CD14-positive monocyte (primary cell): ENCODE data around the gene CST7. TPM values are rescaled to one million over a fixed set of nuclear protein-coding genes. Genes with fewer than 3 reads are reported as not detected.

Experiments
- DNase-seq, 3 donors: peaks; one replicate each; pipeline ENCODE4 v3.0.0-alpha.2; 2011 to 2022
- H2AFZ ChIP-seq: 2 replicates; pipeline ENCODE4 v1.6.0; 2012; ENCODE audit warnings: mild to moderate bottlenecking, low read depth, low read length, inconsistent platforms; ENCODE audit not compliant: insufficient read depth, poor library complexity, severe bottlenecking
- H3K27ac ChIP-seq, 2 donors: 1 replicate in 1 of 2; 2 replicates in 1 of 2; pipeline ENCODE4 v1.5.1; 2012 to 2013; ENCODE audit warnings: low read length in 2 of 2, control low read depth in 1 of 2, inconsistent platforms in 1 of 2, low read depth in 1 of 2, mild to moderate bottlenecking in 1 of 2
- H3K27me3 ChIP-seq, 2 donors: one replicate each; pipeline versions ENCODE4 v1.6.0 to v1.6.1; 2011 to 2013; ENCODE audit warnings: low read length in 2 of 2; ENCODE audit not compliant: control insufficient read depth in 2 of 2, insufficient read depth in 2 of 2
- H3K36me3 ChIP-seq, 2 donors: replicated peaks in 1 of 2; 1 replicate in 1 of 2; 2 replicates in 1 of 2; pipeline versions ENCODE4 v1.5.1 to v1.6.1; 2012 to 2013; ENCODE audit warnings: low read length in 2 of 2, control low read depth in 1 of 2, inconsistent platforms in 1 of 2, mild to moderate bottlenecking in 1 of 2; ENCODE audit not compliant: insufficient read depth in 2 of 2, control insufficient read depth in 1 of 2
- H3K4me1 ChIP-seq, 2 donors: 1 replicate in 1 of 2; 2 replicates in 1 of 2; pipeline versions ENCODE4 v1.5.1 to v1.6.1; 2012 to 2013; ENCODE audit warnings: low read length in 2 of 2, control low read depth in 1 of 2, inconsistent platforms in 1 of 2, mild to moderate bottlenecking in 1 of 2, moderate library complexity in 1 of 2; ENCODE audit not compliant: insufficient read depth in 2 of 2, control insufficient read depth in 1 of 2
- H3K4me2 ChIP-seq: replicated peaks from 2 replicates; pipeline ENCODE3; 2012; ENCODE audit warnings: low read length, moderate library complexity, mild to moderate bottlenecking; ENCODE audit not compliant: poor library complexity, severe bottlenecking; ENCODE audit errors: extremely low read depth
- H3K4me3 ChIP-seq, 3 experiments: fragments of 200-600 bp in 1 of 3; sonication (generic) in 1 of 3; replicated peaks in 1 of 3; 1 replicate in 2 of 3; 2 replicates in 1 of 3; pipeline ENCODE4 v1.5.1; 2011 to 2013; ENCODE audit warnings: low read length in 3 of 3, mild to moderate bottlenecking in 3 of 3, control low read depth in 2 of 3, low read depth in 2 of 3, inconsistent platforms in 1 of 3, moderate library complexity in 1 of 3
- H3K79me2 ChIP-seq: 2 replicates; pipeline ENCODE4 v1.6.0; 2012; ENCODE audit warnings: mild to moderate bottlenecking, control low read depth, inconsistent platforms, low read length, moderate library complexity; ENCODE audit not compliant: insufficient read depth
- H3K9ac ChIP-seq: 2 replicates; pipeline ENCODE4 v1.6.0; 2017; ENCODE audit warnings: low read length, mild to moderate bottlenecking; ENCODE audit not compliant: insufficient read depth, poor library complexity, severe bottlenecking
- H3K9me3 ChIP-seq, 2 donors: replicated peaks in 1 of 2; 1 replicate in 1 of 2; 2 replicates in 1 of 2; pipeline versions ENCODE4 v1.5.1 to v1.6.1; 2012 to 2013; ENCODE audit warnings: low read length in 2 of 2, control low read depth in 1 of 2; ENCODE audit not compliant: control insufficient read depth in 1 of 2, insufficient read depth in 1 of 2
- H4K20me1 ChIP-seq: 2 replicates; pipeline ENCODE4 v1.6.0; 2012; ENCODE audit warnings: mild to moderate bottlenecking, low read length, control low read depth, moderate library complexity; ENCODE audit not compliant: insufficient read depth
- H3K27ac Mint-ChIP-seq, 7 donors: one replicate each; pipeline ENCODE4 v1.8.0; 2020; ENCODE audit warnings: mild to moderate bottlenecking in 7 of 7, mixed read lengths in 7 of 7, moderate library complexity in 6 of 7, inconsistent platforms in 2 of 7
- H3K27me3 Mint-ChIP-seq, 3 donors: one replicate each; pipeline ENCODE4 v1.8.0; 2021 to 2022; ENCODE audit warnings: low read depth in 3 of 3, mild to moderate bottlenecking in 3 of 3, mixed read lengths in 3 of 3, moderate library complexity in 3 of 3, inconsistent platforms in 1 of 3
- H3K36me3 Mint-ChIP-seq, 2 donors: one replicate each; pipeline ENCODE4 v1.8.0; 2020; ENCODE audit warnings: mixed read lengths in 2 of 2, inconsistent platforms in 1 of 2, mild to moderate bottlenecking in 1 of 2
- H3K4me1 Mint-ChIP-seq: one replicate; pipeline ENCODE4 v1.8.0; 2020; ENCODE audit warnings: mild to moderate bottlenecking, mixed read lengths
- H3K4me3 Mint-ChIP-seq, 2 donors: one replicate each; pipeline ENCODE4 v1.8.0; 2020; ENCODE audit warnings: mild to moderate bottlenecking in 2 of 2, mixed read lengths in 2 of 2, moderate library complexity in 1 of 2
- H3K9me3 Mint-ChIP-seq, 7 donors: one replicate each; pipeline ENCODE4 v1.8.0; 2020 to 2022; ENCODE audit warnings: mixed read lengths in 7 of 7, mild to moderate bottlenecking in 6 of 7, moderate library complexity in 6 of 7, inconsistent platforms in 2 of 7
- CTCF ChIP-seq: fragments of 200-600 bp; IDR thresholded peaks from one replicate; pipeline ENCODE4 v1.8.0; 2022; ENCODE audit warnings: antibody characterized with exemption, mild to moderate bottlenecking
- WGBS: methylation state at CpG from one replicate; pipeline ENCODE4 v1.1.5; 2013; ENCODE audit warnings: missing lambda C conversion rate; ENCODE audit not compliant: insufficient coverage; 5-methylcytosine and 5-hydroxymethylcytosine counted together
- intact Hi-C, 2 donors: fragments of 100-400 bp; cut with micrococcal nuclease; formaldehyde crosslinking; loops; one replicate each; pipeline versions ENCODE4 v1.15.0 to v1.15.1; 2023
- polyA plus RNA-seq, 3 donors: library from polyadenylated mRNA; depleted of rRNA in 1 of 3; unstranded in 2 of 3; stranded (reverse) in 1 of 3; fragments of 300-500 nt in 2 of 3; fragments of >200 nt in 1 of 3; fragmentation: Illumina TruSeq in 2 of 3; gene quantifications; 1 replicate in 2 of 3; 2 replicates in 1 of 3; pipeline ENCODE4 v1.2.3, GENCODE V29; 2012 to 2021

The CST7 gene
- polyA plus RNA-seq, 3 donors: 1.2 to 3.2 (median 1.8) TPM

DNA sequence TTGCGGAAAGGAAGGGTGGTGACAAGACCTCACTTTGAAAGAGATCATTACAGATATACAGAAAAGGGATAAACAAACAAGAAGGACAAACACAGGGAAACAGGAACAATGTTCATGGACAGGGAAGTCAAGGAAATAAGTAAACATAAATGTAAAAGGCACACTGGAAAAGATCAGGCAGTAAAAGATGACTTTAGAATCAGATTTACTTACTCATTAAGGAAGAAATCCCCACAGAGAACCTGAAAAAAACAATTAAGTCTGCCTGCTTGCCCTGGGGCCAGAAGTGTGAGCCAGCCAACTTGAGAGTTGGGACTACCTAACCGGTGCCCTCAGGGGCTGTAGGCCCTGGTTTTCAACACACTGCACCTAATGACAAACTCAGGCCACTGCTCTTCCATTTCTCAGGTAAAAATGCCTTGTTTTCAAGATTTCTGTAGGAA, 41.8 kb downstream of the CST7 start:
- H4K20me1 ChIP-seq: peaks cover 8% of the 10 kb centered on the region
- no peaks in the 10 kb centered on the region for H3K9me3 ChIP-seq
- H3K79me2 ChIP-seq: peaks cover 67% of the 10 kb centered on the region
- H3K9ac ChIP-seq: no peak overlapping the region
- H3K36me3 ChIP-seq: no peaks in the 10 kb centered on the region
- 100% methylated on average over 1 of the region's 2 CpGs for WGBS
- H3K27ac Mint-ChIP-seq: peak overlapping the region in 6 of 7 donors; percentile 1 to 97 (median 68)
- no peak for TF ChIP-seq CTCF
- H3K4me2 ChIP-seq: peak overlapping the region; percentile 85
- H3K27me3 Mint-ChIP-seq: peaks cover 2 to 5% (median 5%) of the 10 kb centered on the region in 3 donors
- H2AFZ ChIP-seq: no peak overlapping the region
- H3K4me3 ChIP-seq: peak overlapping the region in 1 of 3 experiments; percentile 85
- H3K27me3 ChIP-seq: no peaks in the 10 kb centered on the region
- H3K36me3 Mint-ChIP-seq: peaks cover 2 to 7% of the 10 kb centered on the region in 2 donors
- intact Hi-C loops: loop anchor here (5.0 to 10.0 kb wide), 7 partner anchors 204 to 706 kb away; partner anchors contain the start of genes ENTPD6 (in 2 of the 2), PYGB (in 2 of the 2), ABHD12 (in 1 of the 2) and GINS1 (in 1 of the 2)
- DNase-seq: no peak
- no peaks in the 10 kb centered on the region for H3K9me3 Mint-ChIP-seq
- H3K4me1 ChIP-seq: peaks cover 56 to 78% of the 10 kb centered on the region in 2 donors
- H3K27ac ChIP-seq: peak overlapping the region in 1 of 2 donors; percentile 98
- H3K4me1 Mint-ChIP-seq: peaks cover 86% of the 10 kb centered on the region
- H3K4me3 Mint-ChIP-seq: peak overlapping the region; percentile 6 to 97

- H3K4me2 ChIP-seq: peak overlapping the region; percentile 85
- no peak for TF ChIP-seq CTCF
- Mint-ChIP-seq H3K36me3 (peaks cover 2 to 7% of the 10 kb centered on the region in 2 donors), H3K27ac (peak overlapping the region; percentile 94 to 98 (median 97)), H3K9me3 (no peaks in the 10 kb centered on the region), H3K4me1 (peaks cover 75% of the 10 kb centered on the region), H3K27me3 (peaks cover 2 to 5% (median 5%) of the 10 kb centered on the region in 3 donors), H3K4me3 (peak overlapping the region; percentile 96 to 97)
- peak overlapping the region; percentile 79 for H2AFZ ChIP-seq
- H3K4me1 ChIP-seq: peaks cover 48 to 69% of the 10 kb centered on the region in 2 donors
- no peaks in the 10 kb centered on the region for H3K36me3 ChIP-seq
- no peaks in the 10 kb centered on the region for H3K27me3 ChIP-seq
- H3K9me3 ChIP-seq: no peaks in the 10 kb centered on the region
- peak overlapping the region; percentile 55 to 89 (median 85) for H3K4me3 ChIP-seq
- H3K9ac ChIP-seq: peak overlapping the region; percentile 94
- peaks cover 55% of the 10 kb centered on the region for H3K79me2 ChIP-seq
- peaks cover 4% of the 10 kb centered on the region for H4K20me1 ChIP-seq
- peak overlapping the region; percentile 87 to 98 for H3K27ac ChIP-seq
- intact Hi-C loops: loop anchor here (2.0 to 10.0 kb wide), 8 partner anchors 203 to 705 kb away; partner anchors contain the start of genes ENTPD6 (in 2 of the 2), PYGB (in 2 of the 2), ABHD12 (in 1 of the 2) and GINS1 (in 1 of the 2)
- DNase-seq: no peak
- 0% methylated on average over 33 of the region's 36 CpGs for WGBS
Observed at GRCh38 chr20:24991897-24992486, 42.9 kb downstream of the CST7 start.
